Measurements from ENCODE around the gene SERGEF. TPM values are rescaled to one million over a fixed set of nuclear protein-coding genes. Genes with fewer than 3 reads are reported as not detected.

The SERGEF gene
- total RNA-seq, 2 donors from 2014 or later, result 26.7 to 42.1 TPM

GRCh38 chr11:17894929-17895658 is 117.8 kb downstream of the SERGEF start:
- Histone ChIP-seq H3K4me3 (ENCODE audit: low read length) (no peak overlapping the region), H3K4me1 (ENCODE audit: control insufficient read depth, insufficient read depth, low read length) (no peaks in the 10 kb centered on the region), H3K27me3 (ENCODE audit: control insufficient read depth, insufficient read depth, low read length, poor library complexity, severe bottlenecking) (no peaks in the 10 kb centered on the region), H3K36me3 (ENCODE audit: control insufficient read depth, insufficient read depth, low read length) (no peaks in the 10 kb centered on the region), H3K27ac (ENCODE audit: low read depth, low read length) (no peak overlapping the region), H3K9ac (ENCODE audit: extremely low read depth, low read length, poor library complexity, severe bottlenecking) (no peak overlapping the region), H3K9me3 (ENCODE audit: control insufficient read depth, low read length) (no peaks in the 10 kb centered on the region)
- Mint-ChIP-seq H3K36me3 (ENCODE audit: low read depth) (peaks cover 5% of the 10 kb centered on the region), H3K4me1 (peaks cover 6% of the 10 kb centered on the region), H3K27me3 (ENCODE audit: insufficient read depth) (no peaks in the 10 kb centered on the region), H3K9me3 (no peaks in the 10 kb centered on the region), H3K4me3 (no peak overlapping the region), H3K27ac (no peak overlapping the region)
- WGBS, 2 experiments (ENCODE audit: insufficient coverage in 1 of 2, insufficient read length in 1 of 2), result 92 to 93% methylated on average over 2 to 5 of the region's 5 CpGs
- DNase-seq, result no peak
- TF ChIP-seq CTCF (conservative IDR thresholded peaks at IDR 0.05), result no peak

- Mint-ChIP-seq H3K4me3 (no peak overlapping the region), H3K9me3 (no peaks in the 10 kb centered on the region), H3K27me3 (ENCODE audit: insufficient read depth) (no peaks in the 10 kb centered on the region), H3K4me1 (peaks cover 4% of the 10 kb centered on the region), H3K27ac (no peak overlapping the region), H3K36me3 (ENCODE audit: low read depth) (peaks cover 5% of the 10 kb centered on the region)
- H3K9me3 ChIP-seq (ENCODE audit: control insufficient read depth, low read length), result no peaks in the 10 kb centered on the region
- no peaks in the 10 kb centered on the region for H3K27me3 ChIP-seq (ENCODE audit: control insufficient read depth, insufficient read depth, low read length, poor library complexity, severe bottlenecking)
- no peak for TF ChIP-seq CTCF (conservative IDR thresholded peaks at IDR 0.05)
- H3K9ac ChIP-seq (ENCODE audit: extremely low read depth, low read length, poor library complexity, severe bottlenecking), result no peak overlapping the region
- no peaks in the 10 kb centered on the region for H3K4me1 ChIP-seq (ENCODE audit: control insufficient read depth, insufficient read depth, low read length)
- DNase-seq, result no peak
- H3K27ac ChIP-seq (ENCODE audit: low read depth, low read length), result no peak overlapping the region
- no peak overlapping the region for H3K4me3 ChIP-seq (ENCODE audit: low read length)
- WGBS, 2 experiments (ENCODE audit: insufficient coverage in 1 of 2, insufficient read length in 1 of 2), result 86 to 96% methylated on average over 3 to 5 of the region's 5 CpGs
- no peaks in the 10 kb centered on the region for H3K36me3 ChIP-seq (ENCODE audit: control insufficient read depth, insufficient read depth, low read length)
Observed at GRCh38 chr11:17892409-17892808, 120.4 kb downstream of the SERGEF start.

GRCh38 chr11:17890325-17890724 is 122.5 kb downstream of the SERGEF start:
- no peak overlapping the region for H3K4me3 ChIP-seq (ENCODE audit: low read length)
- H3K4me3 Mint-ChIP-seq, result no peak overlapping the region
- no peaks in the 10 kb centered on the region for H3K9me3 Mint-ChIP-seq
- no peak overlapping the region for H3K9ac ChIP-seq (ENCODE audit: extremely low read depth, low read length, poor library complexity, severe bottlenecking)
- peaks cover 4% of the 10 kb centered on the region for H3K4me1 Mint-ChIP-seq
- H3K9me3 ChIP-seq (ENCODE audit: control insufficient read depth, low read length), result no peaks in the 10 kb centered on the region
- H3K27ac ChIP-seq (ENCODE audit: low read depth, low read length), result no peak overlapping the region
- H3K36me3 Mint-ChIP-seq (ENCODE audit: low read depth), result peaks cover 5% of the 10 kb centered on the region
- no peaks in the 10 kb centered on the region for H3K27me3 Mint-ChIP-seq (ENCODE audit: insufficient read depth)
- no peaks in the 10 kb centered on the region for H3K27me3 ChIP-seq (ENCODE audit: control insufficient read depth, insufficient read depth, low read length, poor library complexity, severe bottlenecking)
- 80 to 85% methylated on average over 2 to 4 of the region's 5 CpGs for WGBS, 2 experiments (ENCODE audit: insufficient coverage in 1 of 2, insufficient read length in 1 of 2)
- no peaks in the 10 kb centered on the region for H3K36me3 ChIP-seq (ENCODE audit: control insufficient read depth, insufficient read depth, low read length)
- DNase-seq, result no peak
- no peaks in the 10 kb centered on the region for H3K4me1 ChIP-seq (ENCODE audit: control insufficient read depth, insufficient read depth, low read length)
- H3K27ac Mint-ChIP-seq, result no peak overlapping the region
- TF ChIP-seq CTCF (conservative IDR thresholded peaks at IDR 0.05), result peak; percentile 39
